KBM-7 (cell line): ENCODE data around the gene PRND.
A peak's percentile ranks its signal among the peaks of the same experiment; 100 is the strongest.
"Not testable (repeated sequence)": the region's sequence is repeated elsewhere in the genome, so short reads cannot be mapped to it uniquely, and the experiment has no call there.

Experiments used
- DNase-seq: peaks from one replicate; pipeline ENCODE4 v3.0.0-alpha.2; 2015
- in situ Hi-C: fragments of 300-500 bp; cut with MboI; formaldehyde crosslinking; loops from 2 replicates; pipeline ENCODE4 v1.14.3; 2020; ENCODE audit warnings: low sequenced_read_pairs, low pct_unique_long_range_greater_than_20kb, mixed read lengths

Gene PRND

DNA sequence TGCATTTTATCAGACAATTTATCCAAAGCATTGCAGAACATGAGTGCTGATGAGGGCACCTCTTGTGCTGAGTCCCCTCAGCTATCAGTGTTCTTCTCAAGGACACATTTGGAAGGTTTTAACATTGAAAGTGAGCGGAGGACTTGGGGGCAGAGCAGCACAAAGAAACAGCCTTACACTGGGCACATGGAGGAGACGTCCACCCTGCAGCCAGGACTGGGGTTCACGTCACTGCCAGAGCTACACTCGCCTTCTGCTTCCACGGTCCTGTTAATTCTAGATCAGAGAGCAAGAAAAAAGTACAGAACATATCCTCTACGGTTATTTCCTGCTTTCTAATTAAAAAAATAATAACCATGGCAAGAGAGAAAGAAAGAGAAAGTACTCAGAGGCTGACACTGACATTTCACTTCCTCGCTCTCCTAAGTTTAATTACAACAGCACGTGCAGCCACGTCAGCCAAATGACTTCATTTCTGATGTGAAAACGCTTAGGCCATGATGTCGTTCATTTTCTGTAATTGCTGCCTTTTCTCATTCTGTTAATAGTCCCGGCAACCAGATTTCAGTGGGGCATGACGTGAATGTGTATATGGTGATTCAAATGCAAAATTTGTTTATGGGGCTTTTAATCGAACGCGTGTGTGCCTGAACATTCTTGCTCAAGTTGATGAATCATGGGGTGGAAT, 5.1 kb downstream of the PRND start:
- in situ Hi-C loops: no loop called here
- no peak for DNase-seq

DNA sequence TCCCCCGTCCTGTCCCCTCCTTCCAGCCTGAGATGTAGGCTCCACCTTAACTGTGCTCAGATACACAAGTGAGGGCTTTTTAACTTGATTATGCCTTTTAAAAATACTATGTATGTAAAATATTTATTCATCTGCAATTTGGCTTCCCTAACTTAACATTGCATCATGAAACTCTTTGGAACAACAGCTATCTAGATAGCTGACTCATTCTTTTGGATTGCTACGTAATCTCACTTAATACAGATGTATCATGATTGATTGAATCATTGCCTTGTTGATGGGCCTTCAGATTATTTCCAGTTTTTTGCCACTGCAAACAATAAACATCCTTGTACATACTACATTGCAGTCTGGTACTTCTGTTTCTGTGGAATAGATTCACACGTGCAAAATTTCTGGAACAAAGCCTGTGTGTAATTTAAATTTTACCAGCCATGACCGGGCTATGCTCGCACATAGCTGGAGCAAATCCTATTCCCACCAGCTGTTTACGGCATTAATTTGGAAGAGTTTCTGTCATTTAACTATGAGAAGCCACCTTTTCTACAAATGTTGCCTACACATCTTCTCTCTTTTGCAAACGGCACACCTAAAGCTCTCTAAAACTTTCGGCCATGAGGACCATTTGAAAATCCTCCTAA, 6.5 kb downstream of the PRND start:
- in situ Hi-C loops: no loop called here
- DNase-seq: no peak

GRCh38 chr20:4729265-4729664, 7.6 kb downstream of the PRND start:
- DNase-seq: no peak
- in situ Hi-C loops: no loop called here

DNA sequence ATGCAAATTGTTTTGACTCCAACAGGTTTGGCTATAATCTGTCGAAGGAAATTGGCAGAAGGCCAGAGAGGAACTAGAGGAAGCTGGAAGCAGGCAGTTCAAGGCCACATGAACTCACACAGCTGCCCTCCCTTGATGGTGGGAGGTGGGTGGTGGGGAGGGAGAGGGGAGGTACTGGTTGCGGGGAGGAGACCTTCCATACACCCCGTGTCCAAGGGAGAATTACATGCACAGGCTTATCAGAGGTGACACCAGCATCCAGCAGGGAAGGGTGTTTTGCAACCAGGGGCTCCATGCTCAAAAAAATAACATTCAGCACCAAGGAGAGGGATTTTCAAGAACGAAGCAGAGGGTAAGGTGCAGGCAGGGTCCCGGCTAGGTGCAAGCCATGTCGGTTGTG, 9.1 kb downstream of the PRND start:
- DNase-seq: peak; percentile 25
- in situ Hi-C loops: no loop called here

GRCh38 chr20:4736875-4737274, 15.2 kb downstream of the PRND start:
- in situ Hi-C loops: no loop called here
- no peak for DNase-seq

DNA sequence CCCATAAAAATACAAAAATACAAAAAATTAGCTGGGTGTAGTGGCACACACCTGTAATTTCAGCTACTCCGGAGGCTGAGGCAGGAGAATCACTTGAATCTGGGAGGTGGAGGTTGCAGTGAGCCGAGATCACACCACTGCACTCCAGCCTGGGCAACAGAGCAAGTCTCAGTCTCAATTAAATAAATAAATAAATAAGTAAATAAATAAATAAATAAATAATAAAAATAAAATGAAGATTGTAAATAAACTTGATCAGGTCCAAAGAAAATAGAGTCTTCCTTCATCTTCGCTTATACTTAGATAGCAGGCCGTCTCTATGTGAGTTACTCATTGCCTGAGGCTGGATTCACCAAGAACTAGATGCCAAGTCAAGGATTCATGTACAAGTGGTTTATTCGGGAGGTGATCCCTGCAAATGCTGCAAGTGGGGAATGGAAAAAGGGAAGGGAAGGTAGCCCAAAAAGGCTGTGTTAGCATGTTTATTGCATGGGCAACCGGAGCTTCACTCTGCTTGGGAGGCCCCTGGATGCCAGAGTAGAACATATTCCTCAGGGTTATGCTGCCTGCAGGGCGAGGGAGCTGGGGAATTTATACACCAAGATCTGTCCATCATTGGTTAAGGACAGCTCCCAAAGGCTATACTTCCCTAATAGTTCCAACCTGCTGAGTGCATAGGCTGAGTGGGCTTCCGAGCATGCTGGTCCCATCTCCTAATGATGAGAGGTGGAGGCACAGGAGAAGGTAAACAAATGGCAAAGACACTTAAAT, 16.3 kb downstream of the PRND start:
- in situ Hi-C loops: no loop called here

GRCh38 chr20:4740774-4741431, 19.2 kb downstream of the PRND start:
- DNase-seq: peak; percentile 82
- in situ Hi-C loops: no loop called here

More for the DNA sequence above, 16.3 kb downstream of the PRND start:
- DNase-seq: no peak

GRCh38 chr20:4748847-4749246, 27.1 kb downstream of the PRND start:
- no peak for DNase-seq
- in situ Hi-C loops: no loop called here

DNA sequence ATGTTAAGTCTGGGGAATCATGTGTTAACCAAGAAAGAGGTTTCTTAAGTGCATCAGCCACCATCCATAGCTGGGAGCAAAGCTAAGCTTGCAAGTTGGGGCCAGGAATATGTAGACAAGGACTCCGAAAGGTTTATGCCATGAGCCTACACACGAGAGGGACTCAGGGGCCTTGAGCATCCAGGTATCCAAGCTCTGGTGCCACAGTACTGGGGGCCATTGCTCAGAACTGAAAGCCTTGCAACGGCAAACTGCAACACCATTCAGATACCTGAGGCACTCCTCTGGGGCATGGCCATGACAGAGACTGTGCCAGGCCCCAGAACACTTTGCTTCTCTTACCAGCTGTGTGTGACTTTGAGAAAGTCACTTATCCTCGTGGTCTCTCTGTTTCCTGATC, 27.6 kb downstream of the PRND start:
- in situ Hi-C loops: no loop called here
- no peak for DNase-seq

GRCh38 chr20:4750381-4750780, 28.7 kb downstream of the PRND start:
- no peak for DNase-seq
- in situ Hi-C loops: no loop called here

GRCh38 chr20:4759100-4759884, 37.6 kb downstream of the PRND start:
- DNase-seq: peak; percentile 57
- in situ Hi-C loops: not testable (repeated sequence)

DNA sequence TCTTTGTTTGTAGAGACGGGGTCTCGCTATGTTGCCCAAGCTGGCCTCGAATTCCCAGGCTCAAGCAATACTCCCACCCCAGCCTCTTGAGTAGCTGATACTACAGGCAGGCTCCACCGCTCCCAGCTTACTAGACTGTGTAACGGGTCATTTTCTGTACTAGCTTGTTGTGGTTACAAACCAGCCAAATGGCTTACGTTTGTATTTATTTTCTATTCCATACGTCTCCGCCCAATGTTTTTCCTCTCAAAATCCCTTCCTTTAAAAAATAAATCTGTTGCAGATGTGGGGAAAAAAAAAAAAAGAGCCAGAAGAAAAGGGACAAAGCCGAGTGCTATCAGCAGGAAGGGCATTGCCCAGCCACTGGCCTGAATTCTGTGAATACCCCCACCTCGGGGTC, 41.6 kb downstream of the PRND start:
- no peak for DNase-seq
- in situ Hi-C loops: no loop called here

- DNase-seq: peak; percentile 33
- in situ Hi-C loops: no loop called here
Measured at GRCh38 chr20:4763723-4764510, 42.2 kb downstream of the PRND start.

- no peak for DNase-seq
Measured at GRCh38 chr20:4764805-4765204, 43.1 kb downstream of the PRND start.

GRCh38 chr20:4765681-4766080, 44.0 kb downstream of the PRND start:
- DNase-seq: no peak
- in situ Hi-C loops: no loop called here

More at GRCh38 chr20:4764805-4765204, 43.1 kb downstream of the PRND start:
- in situ Hi-C loops: no loop called here

GRCh38 chr20:4766631-4767030, 44.9 kb downstream of the PRND start:
- peak; percentile 95 for DNase-seq
- in situ Hi-C loops: no loop called here

- in situ Hi-C loops: no loop called here
- peak; percentile 92 for DNase-seq
Measured at GRCh38 chr20:4767084-4767483, 45.4 kb downstream of the PRND start.

- in situ Hi-C loops: no loop called here
- no peak for DNase-seq
Measured at GRCh38 chr20:4769328-4769727, 47.6 kb downstream of the PRND start.
